HG02938 (cell line): ENCODE measurements around the gene SEMA4D.
"Not testable (repeated sequence)": the region's sequence is repeated elsewhere in the genome, so short reads cannot be mapped to it uniquely, and the experiment has no call there.

Experiments used
- ATAC-seq: cut with Tn5 transposase; IDR thresholded peaks from one replicate; pipeline ENCODE4 v1.9.1; 2021; ENCODE audit warnings: mild to moderate bottlenecking, moderate library complexity; ENCODE audit not compliant: unreplicated experiment

The SEMA4D gene

GRCh38 chr9:89358376-89358916, 139.5 kb downstream of the SEMA4D start:
- no peak for ATAC-seq

GRCh38 chr9:89357331-89358197, 140.3 kb downstream of the SEMA4D start:
- ATAC-seq: no peak

- ATAC-seq: no peak
These were observed 141.1 kb downstream of the SEMA4D start for GRCh38 chr9:89356782-89357181.

- no peak for ATAC-seq
These were observed 143.4 kb downstream of the SEMA4D start for GRCh38 chr9:89354471-89354870.

- no peak for ATAC-seq
These were observed 143.9 kb downstream of the SEMA4D start for GRCh38 chr9:89353989-89354388.

GRCh38 chr9:89352874-89353649, 144.9 kb downstream of the SEMA4D start:
- ATAC-seq: no peak

- no peak for ATAC-seq
These were observed 145.5 kb downstream of the SEMA4D start for GRCh38 chr9:89352451-89352850.

- ATAC-seq: no peak
These were observed 146.2 kb downstream of the SEMA4D start for GRCh38 chr9:89351584-89352300.

GRCh38 chr9:89350988-89351557, 146.8 kb downstream of the SEMA4D start:
- ATAC-seq: no peak

- no peak for ATAC-seq
These were observed 148.3 kb downstream of the SEMA4D start for GRCh38 chr9:89349607-89350006.

- no peak for ATAC-seq
These were observed 150.3 kb downstream of the SEMA4D start for GRCh38 chr9:89347651-89348050.

- no peak for ATAC-seq
These were observed 151.2 kb downstream of the SEMA4D start for GRCh38 chr9:89346696-89347095.

- ATAC-seq: no peak
These were observed 152.4 kb downstream of the SEMA4D start for GRCh38 chr9:89345476-89345875.

- not testable (repeated sequence) for ATAC-seq
These were observed 154.1 kb downstream of the SEMA4D start for GRCh38 chr9:89343812-89344211.

GRCh38 chr9:89342948-89343347, 155.0 kb downstream of the SEMA4D start:
- no peak for ATAC-seq

- no peak for ATAC-seq
These were observed 155.7 kb downstream of the SEMA4D start for GRCh38 chr9:89342213-89342612.

GRCh38 chr9:89340332-89340731, 157.6 kb downstream of the SEMA4D start:
- no peak for ATAC-seq

GRCh38 chr9:89339807-89340206, 158.1 kb downstream of the SEMA4D start:
- no peak for ATAC-seq

GRCh38 chr9:89330513-89330912, 167.4 kb downstream of the SEMA4D start:
- ATAC-seq: no peak

- ATAC-seq: no peak
These were observed 168.0 kb downstream of the SEMA4D start for GRCh38 chr9:89329917-89330316.

- no peak for ATAC-seq
These were observed 169.8 kb downstream of the SEMA4D start for GRCh38 chr9:89328064-89328463.
